HEK293 (cell line): Measurements from ENCODE around the gene RINL.

Source experiments
- CTCF ChIA-PET: fragments of 350-600 bp; formaldehyde crosslinking; extraction: SDS; loops from one replicate; lab custom pipeline; 2021; ENCODE audit warnings: antibody characterized with exemption; lab: Yijun Ruan, JAX
- POLR2A ChIA-PET: fragments of 300-600 bp; formaldehyde crosslinking; extraction: SDS; loops from one replicate; lab custom pipeline; 2020; ENCODE audit warnings: antibody characterized with exemption, inconsistent platforms; lab: Yijun Ruan, JAX
- H3K27ac ChIP-seq: fragments of 200-500 bp; sonication (Bioruptor generic); 2 replicates; pipeline ENCODE4 v1.5.1; 2014; ENCODE audit warnings: low read depth, low read length, control low read depth, inconsistent platforms; ENCODE audit errors: extremely low read depth
- H3K36me3 ChIP-seq, 2 experiments: fragments of 200-500 bp in 1 of 2; sonication (Bioruptor generic) in 1 of 2; 1 replicate in 1 of 2; 2 replicates in 1 of 2; pipeline ENCODE4 v1.5.1; 2014 to 2017; ENCODE audit warnings: inconsistent platforms in 2 of 2, low read length in 2 of 2; ENCODE audit not compliant: control insufficient read depth in 2 of 2, insufficient read depth in 1 of 2
- H3K4me1 ChIP-seq: fragments of 200-500 bp; sonication (Bioruptor generic); 2 replicates; pipeline ENCODE4 v1.5.1; 2014; ENCODE audit warnings: mild to moderate bottlenecking, low read length, inconsistent platforms; ENCODE audit not compliant: control insufficient read depth, insufficient read depth
- H3K4me3 ChIP-seq: 2 replicates; pipeline ENCODE4 v1.5.1; 2011; ENCODE audit warnings: low read depth, mild to moderate bottlenecking, control low read depth, low read length, moderate library complexity
- H3K9me3 ChIP-seq: fragments of 200-500 bp; sonication (Bioruptor generic); 2 replicates; pipeline ENCODE4 v1.5.1; 2014; ENCODE audit warnings: low read depth, low read length, inconsistent platforms; ENCODE audit not compliant: control insufficient read depth, insufficient read depth
- GFI1B ChIP-seq: fragments of 450-650 bp; formaldehyde crosslinking; IDR thresholded peaks from 2 replicates; pipeline ENCODE4 v1.5.1; 2016; ENCODE audit warnings: missing biosample characterization, missing genetic modification characterization
- HOXC10 ChIP-seq: sonication (generic); formaldehyde crosslinking; IDR thresholded peaks from 2 replicates; pipeline ENCODE4 v1.8.1; 2023; ENCODE audit warnings: mild to moderate bottlenecking, missing genetic modification reagents
- RBAK ChIP-seq: fragments of 450-650 bp; formaldehyde crosslinking; IDR thresholded peaks from 2 replicates; pipeline ENCODE4 v1.5.1; 2016; ENCODE audit warnings: missing biosample characterization, missing genetic modification characterization
- REPIN1 ChIP-seq: fragments of 450-650 bp; formaldehyde crosslinking; IDR thresholded peaks from 2 replicates; pipeline ENCODE4 v1.5.1; 2017; ENCODE audit warnings: missing biosample characterization, missing genetic modification characterization, low read depth
- WT1 ChIP-seq: fragments of 450-650 bp; formaldehyde crosslinking; IDR thresholded peaks from 2 replicates; pipeline ENCODE4 v1.5.1; 2016; ENCODE audit warnings: missing biosample characterization, missing genetic modification characterization
- ZBTB21 ChIP-seq: fragments of 450-650 bp; formaldehyde crosslinking; IDR thresholded peaks from 2 replicates; pipeline ENCODE4 v1.5.1; 2017; ENCODE audit warnings: missing biosample characterization, missing genetic modification characterization
- ZBTB6 ChIP-seq: fragments of 450-650 bp; formaldehyde crosslinking; IDR thresholded peaks from 2 replicates; pipeline ENCODE4 v1.5.1; 2017; ENCODE audit warnings: missing biosample characterization, missing genetic modification characterization
- ZBTB7A ChIP-seq: fragments of 450-650 bp; formaldehyde crosslinking; IDR thresholded peaks from 2 replicates; pipeline ENCODE4 v1.5.1; 2016; ENCODE audit warnings: low read depth, missing biosample characterization, missing genetic modification characterization
- ZBTB8A ChIP-seq: fragments of 450-650 bp; formaldehyde crosslinking; IDR thresholded peaks from 2 replicates; pipeline ENCODE4 v1.5.1; 2016; ENCODE audit warnings: missing biosample characterization, missing genetic modification characterization
- ZFHX2 ChIP-seq: fragments of 450-650 bp; formaldehyde crosslinking; conservative IDR thresholded peaks from 2 replicates; pipeline ENCODE4 v1.5.1; 2016; ENCODE audit warnings: missing biosample characterization, missing genetic modification characterization
- ZFP41 ChIP-seq: fragments of 450-650 bp; formaldehyde crosslinking; IDR thresholded peaks from 2 replicates; pipeline ENCODE4 v1.5.1; 2016; ENCODE audit warnings: missing biosample characterization, missing genetic modification characterization, borderline replicate concordance
- ZNF133 ChIP-seq: fragments of 450-650 bp; formaldehyde crosslinking; IDR thresholded peaks from 2 replicates; pipeline ENCODE4 v1.5.1; 2016; ENCODE audit warnings: missing biosample characterization, missing genetic modification characterization
- ZNF146 ChIP-seq: fragments of 450-650 bp; formaldehyde crosslinking; IDR thresholded peaks from 2 replicates; pipeline ENCODE4 v1.5.1; 2016; ENCODE audit warnings: missing biosample characterization, missing genetic modification characterization
- ZNF280C ChIP-seq: fragments of 450-650 bp; formaldehyde crosslinking; IDR thresholded peaks from 2 replicates; pipeline ENCODE4 v1.5.1; 2016; ENCODE audit warnings: missing biosample characterization, missing genetic modification characterization
- ZNF302 ChIP-seq: fragments of 450-650 bp; formaldehyde crosslinking; IDR thresholded peaks from 2 replicates; pipeline ENCODE4 v1.5.1; 2016; ENCODE audit warnings: missing biosample characterization, missing genetic modification characterization, low read depth
- ZNF394 ChIP-seq: fragments of 450-650 bp; formaldehyde crosslinking; IDR thresholded peaks from 2 replicates; pipeline ENCODE4 v1.5.1; 2016; ENCODE audit warnings: missing biosample characterization, missing genetic modification characterization, mild to moderate bottlenecking, moderate library complexity, borderline replicate concordance
- ZNF529 ChIP-seq: fragments of 450-650 bp; formaldehyde crosslinking; IDR thresholded peaks from 2 replicates; pipeline ENCODE4 v1.5.1; 2017; ENCODE audit warnings: missing genetic modification characterization, missing biosample characterization; ENCODE audit not compliant: insufficient replicate concordance
- ZNF585B ChIP-seq: fragments of 450-650 bp; formaldehyde crosslinking; IDR thresholded peaks from 2 replicates; pipeline ENCODE4 v1.5.1; 2016; ENCODE audit warnings: missing biosample characterization, missing genetic modification characterization
- ZNF623 ChIP-seq: fragments of 450-650 bp; formaldehyde crosslinking; IDR thresholded peaks from 2 replicates; pipeline ENCODE4 v1.5.1; 2016; ENCODE audit warnings: missing biosample characterization, missing genetic modification characterization
- ZNF624 ChIP-seq: fragments of 450-650 bp; formaldehyde crosslinking; IDR thresholded peaks from 2 replicates; pipeline ENCODE4 v1.5.1; 2017; ENCODE audit warnings: missing biosample characterization, missing genetic modification characterization
- ZNF658 ChIP-seq: fragments of 450-650 bp; formaldehyde crosslinking; IDR thresholded peaks from 2 replicates; pipeline ENCODE4; 2016; ENCODE audit warnings: missing biosample characterization, missing genetic modification characterization
- ZNF664 ChIP-seq: fragments of 450-650 bp; formaldehyde crosslinking; IDR thresholded peaks from 2 replicates; pipeline ENCODE4 v1.5.1; 2016; ENCODE audit warnings: missing biosample characterization, missing genetic modification characterization
- ZNF707 ChIP-seq: fragments of 450-650 bp; formaldehyde crosslinking; IDR thresholded peaks from 2 replicates; pipeline ENCODE4 v1.5.1; 2016; ENCODE audit warnings: missing biosample characterization, missing genetic modification characterization
- ZSCAN18 ChIP-seq: fragments of 450-650 bp; formaldehyde crosslinking; IDR thresholded peaks from 2 replicates; pipeline ENCODE4 v1.5.1; 2016; ENCODE audit warnings: missing biosample characterization, missing genetic modification characterization
- ZSCAN30 ChIP-seq: fragments of 450-650 bp; IDR thresholded peaks from 2 replicates; pipeline ENCODE4 v1.5.1; 2018; ENCODE audit warnings: missing biosample characterization, mild to moderate bottlenecking, missing genetic modification characterization, moderate library complexity
- TF ChIP-seq, protein P1 (sequence below): fragments of 450-650 bp; formaldehyde crosslinking; IDR thresholded peaks from 2 replicates; pipeline ENCODE4 v1.5.1; 2016; ENCODE audit warnings: missing biosample characterization, missing genetic modification characterization
- TF ChIP-seq, protein P2 (sequence below): fragments of 450-650 bp; formaldehyde crosslinking; IDR thresholded peaks from 2 replicates; pipeline ENCODE4 v1.5.1; 2016; ENCODE audit warnings: missing biosample characterization, missing genetic modification characterization
- TF ChIP-seq, protein P3 (sequence below): fragments of 450-650 bp; formaldehyde crosslinking; IDR thresholded peaks from 2 replicates; pipeline ENCODE4 v1.5.1; 2017; ENCODE audit warnings: missing biosample characterization, missing genetic modification characterization

The RINL gene

DNA sequence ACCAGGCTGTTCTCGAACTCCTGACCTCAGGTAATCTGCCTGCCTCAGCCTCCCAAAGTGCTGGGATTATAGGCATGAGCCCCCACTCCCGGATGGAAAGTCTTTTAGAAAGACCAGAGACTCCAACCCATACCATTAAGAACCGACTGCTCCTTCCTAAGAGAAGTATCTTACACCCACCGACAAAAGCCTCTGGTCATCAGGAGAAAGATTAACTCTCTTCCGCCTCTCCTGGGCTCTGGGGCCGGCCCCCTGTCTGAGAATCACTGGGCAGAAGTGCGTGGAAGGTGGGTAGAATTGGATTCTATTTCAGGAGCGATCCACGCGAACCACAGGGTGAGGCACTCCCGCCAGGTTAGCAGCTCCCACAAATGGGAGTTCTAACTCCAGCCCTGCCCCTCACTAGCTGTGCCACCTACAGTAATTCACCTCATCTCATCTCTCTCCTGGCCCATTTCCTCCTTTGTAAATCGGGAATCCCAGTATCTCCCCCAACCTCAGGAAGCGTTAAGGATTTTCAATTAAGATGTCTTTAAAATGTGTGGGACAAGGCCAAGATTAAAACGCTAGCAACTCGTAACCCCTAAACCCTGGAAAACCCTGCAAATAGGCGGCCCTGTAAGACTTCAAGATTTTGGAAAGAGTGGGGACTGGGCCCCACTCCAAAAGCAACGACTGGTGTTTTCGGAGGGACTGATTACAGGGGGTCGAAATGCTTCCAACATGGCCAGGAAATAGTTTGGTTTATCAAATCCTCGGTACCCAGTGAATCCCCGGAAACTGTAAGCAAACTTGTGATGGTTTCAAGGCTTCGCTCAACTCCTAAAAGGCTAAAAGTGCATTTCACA is 29.6 kb downstream of the RINL start:
- Histone ChIP-seq H3K27ac (peak overlapping the region; percentile 100), H3K36me3 (peaks cover 54 to 56% of the 10 kb centered on the region in 2 experiments), H3K4me3 (peak overlapping the region; percentile 57), H3K4me1 (peaks cover 35% of the 10 kb centered on the region), H3K9me3 (no peaks in the 10 kb centered on the region)
- ChIA-PET CTCF (interaction anchor here (0.6 to 2.2 kb wide), 13 partner anchors 15 to 491 kb away, joined by 3 to 16 read pairs (median 4); partner anchors contain the start of genes FAM98C, MRPS12, NFKBIB and SARS2), POLR2A (interaction anchor here (0.5 to 6.4 kb wide), 53 partner anchors 9 to 587 kb away, joined by 3 to 159 read pairs (median 5); partner anchors contain the start of genes ACTN4, ECH1, EIF3K and FAM98C)
- TF ChIP-seq ZBTB21 (tag by site-specific recombination) (no peak), ZBTB8A (tag by site-specific recombination) (no peak), ZBTB7A (tag by site-specific recombination) (no peak), RBAK (0 out of 2 replicates have a peak, but pooled peaks have one; percentile 46), WT1 (tag by site-specific recombination) (no peak), HOXC10 (CRISPR knock-in tag) (no peak), ZNF623 (tag by site-specific recombination) (0 out of 2 replicates have a peak, but pooled peaks have one; percentile 20), ZNF394 (tag by site-specific recombination) (no peak), ZNF664 (no peak), REPIN1 (tag by site-specific recombination) (no peak), ZNF133 (tag by site-specific recombination) (no peak), ZNF658 (tag by site-specific recombination) (no peak), ZFP41 (tag by site-specific recombination) (no peak), ZNF302 (tag by site-specific recombination) (no peak), ZBTB6 (no peak), ZNF624 (tag by site-specific recombination) (no peak), ZNF707 (tag by site-specific recombination) (no peak), ZNF280C (tag by site-specific recombination) (no peak), ZSCAN18 (tag by site-specific recombination) (no peak; the same call in 1 of the 2 replicates), ZNF529 (tag by site-specific recombination) (no peak), ZNF585B (no peak), ZNF146 (tag by site-specific recombination) (no peak), GFI1B (tag by site-specific recombination) (no peak), ZFHX2 (tag by site-specific recombination) (no peak; the same call in 1 of the 2 replicates), ZSCAN30 (tag by site-specific recombination) (0 out of 2 replicates have a peak, but pooled peaks have one; percentile 9)
- TF ChIP-seq, protein P1, sequence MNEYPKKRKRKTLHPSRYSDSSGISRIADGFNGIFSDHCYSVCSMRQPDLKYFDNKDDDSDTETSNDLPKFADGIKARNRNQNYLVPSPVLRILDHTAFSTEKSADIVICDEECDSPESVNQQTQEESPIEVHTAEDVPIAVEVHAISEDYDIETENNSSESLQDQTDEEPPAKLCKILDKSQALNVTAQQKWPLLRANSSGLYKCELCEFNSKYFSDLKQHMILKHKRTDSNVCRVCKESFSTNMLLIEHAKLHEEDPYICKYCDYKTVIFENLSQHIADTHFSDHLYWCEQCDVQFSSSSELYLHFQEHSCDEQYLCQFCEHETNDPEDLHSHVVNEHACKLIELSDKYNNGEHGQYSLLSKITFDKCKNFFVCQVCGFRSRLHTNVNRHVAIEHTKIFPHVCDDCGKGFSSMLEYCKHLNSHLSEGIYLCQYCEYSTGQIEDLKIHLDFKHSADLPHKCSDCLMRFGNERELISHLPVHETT (tag by site-specific recombination): 0 out of 2 replicates have a peak, but pooled peaks have one; percentile 46
- TF ChIP-seq, protein P2, sequence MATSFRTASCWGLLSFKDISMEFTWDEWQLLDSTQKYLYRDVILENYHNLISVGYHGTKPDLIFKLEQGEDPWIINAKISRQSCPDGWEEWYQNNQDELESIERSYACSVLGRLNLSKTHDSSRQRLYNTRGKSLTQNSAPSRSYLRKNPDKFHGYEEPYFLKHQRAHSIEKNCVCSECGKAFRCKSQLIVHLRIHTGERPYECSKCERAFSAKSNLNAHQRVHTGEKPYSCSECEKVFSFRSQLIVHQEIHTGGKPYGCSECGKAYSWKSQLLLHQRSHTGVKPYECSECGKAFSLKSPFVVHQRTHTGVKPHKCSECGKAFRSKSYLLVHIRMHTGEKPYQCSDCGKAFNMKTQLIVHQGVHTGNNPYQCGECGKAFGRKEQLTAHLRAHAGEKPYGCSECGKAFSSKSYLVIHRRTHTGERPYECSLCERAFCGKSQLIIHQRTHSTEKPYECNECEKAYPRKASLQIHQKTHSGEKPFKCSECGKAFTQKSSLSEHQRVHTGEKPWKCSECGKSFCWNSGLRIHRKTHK (tag by site-specific recombination): no peak
- TF ChIP-seq, protein P3, sequence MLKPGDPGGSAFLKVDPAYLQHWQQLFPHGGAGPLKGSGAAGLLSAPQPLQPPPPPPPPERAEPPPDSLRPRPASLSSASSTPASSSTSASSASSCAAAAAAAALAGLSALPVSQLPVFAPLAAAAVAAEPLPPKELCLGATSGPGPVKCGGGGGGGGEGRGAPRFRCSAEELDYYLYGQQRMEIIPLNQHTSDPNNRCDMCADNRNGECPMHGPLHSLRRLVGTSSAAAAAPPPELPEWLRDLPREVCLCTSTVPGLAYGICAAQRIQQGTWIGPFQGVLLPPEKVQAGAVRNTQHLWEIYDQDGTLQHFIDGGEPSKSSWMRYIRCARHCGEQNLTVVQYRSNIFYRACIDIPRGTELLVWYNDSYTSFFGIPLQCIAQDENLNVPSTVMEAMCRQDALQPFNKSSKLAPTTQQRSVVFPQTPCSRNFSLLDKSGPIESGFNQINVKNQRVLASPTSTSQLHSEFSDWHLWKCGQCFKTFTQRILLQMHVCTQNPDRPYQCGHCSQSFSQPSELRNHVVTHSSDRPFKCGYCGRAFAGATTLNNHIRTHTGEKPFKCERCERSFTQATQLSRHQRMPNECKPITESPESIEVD: no peak
